SK-N-SH treated with all-trans-retinoic acid at 6 μM for 48 hours (cell line): ENCODE data around the gene SYT8.

Source experiments
- ARNTL ChIP-seq: fragments of 450-650 bp; formaldehyde crosslinking; IDR thresholded peaks from 2 replicates; pipeline ENCODE4 v1.5.0; 2020; ENCODE audit warnings: low read depth, mild to moderate bottlenecking, moderate library complexity, borderline replicate concordance
- BACH2 ChIP-seq: fragments of 250-450 bp; sonication (Bioruptor Pico); IDR thresholded peaks from 2 replicates; pipeline ENCODE4 v1.9.0; 2021; ENCODE audit warnings: mild to moderate bottlenecking, borderline replicate concordance
- GLIS3 ChIP-seq: fragments of 250-450 bp; sonication (Bioruptor Pico); IDR thresholded peaks from 2 replicates; pipeline ENCODE4 v1.5.0; 2020; ENCODE audit warnings: mild to moderate bottlenecking, moderate library complexity
- ISL1 ChIP-seq: fragments of 250-450 bp; sonication (Bioruptor Pico); IDR thresholded peaks from 2 replicates; pipeline ENCODE4 v2.1.2; 2022; ENCODE audit warnings: mild to moderate bottlenecking, moderate library complexity
- OSR1 ChIP-seq: fragments of 250-450 bp; sonication (Bioruptor Pico); IDR thresholded peaks from 2 replicates; pipeline ENCODE4 v1.8.0; 2022; ENCODE audit warnings: moderate library complexity, mild to moderate bottlenecking, inconsistent platforms
- RARB ChIP-seq: fragments of 250-450 bp; sonication (Bioruptor Pico); IDR thresholded peaks from 2 replicates; pipeline ENCODE4 v1.8.0; 2021; ENCODE audit warnings: mild to moderate bottlenecking, moderate library complexity
- TCF4 ChIP-seq: fragments of 250-450 bp; sonication (Bioruptor Pico); IDR thresholded peaks from 2 replicates; pipeline ENCODE4 v1.8.0; 2021; ENCODE audit warnings: mild to moderate bottlenecking, moderate library complexity, borderline replicate concordance
- ZC3H10 ChIP-seq: fragments of 250-450 bp; sonication (Bioruptor Pico); IDR thresholded peaks from 2 replicates; pipeline ENCODE4 v1.5.1; 2021; ENCODE audit warnings: mild to moderate bottlenecking, moderate library complexity
- ZFP3 ChIP-seq: fragments of 250-450 bp; sonication (Bioruptor Pico); IDR thresholded peaks from 2 replicates; pipeline ENCODE4 v1.5.0; 2020; ENCODE audit warnings: mild to moderate bottlenecking, moderate library complexity
- ZFP30 ChIP-seq: fragments of 450-650 bp; formaldehyde crosslinking; IDR thresholded peaks from 2 replicates; pipeline ENCODE4 v1.5.0; 2022; ENCODE audit warnings: mild to moderate bottlenecking, moderate library complexity
- ZNF565 ChIP-seq: fragments of 450-650 bp; formaldehyde crosslinking; conservative IDR thresholded peaks from 2 replicates; pipeline ENCODE4 v1.5.0; 2020; ENCODE audit warnings: low read depth, mild to moderate bottlenecking, moderate library complexity
- ZNF70 ChIP-seq: fragments of 450-650 bp; formaldehyde crosslinking; IDR thresholded peaks from 2 replicates; pipeline ENCODE4 v1.5.0; 2020; ENCODE audit warnings: mild to moderate bottlenecking, moderate library complexity
- TF ChIP-seq, protein P1 (sequence below): fragments of 250-450 bp; sonication (Bioruptor Pico); IDR thresholded peaks from 2 replicates; pipeline ENCODE4 v1.8.0; 2020; ENCODE audit warnings: mild to moderate bottlenecking, moderate library complexity, borderline replicate concordance
- TF ChIP-seq, protein P2 (sequence below): fragments of 250-450 bp; sonication (Bioruptor Pico); IDR thresholded peaks from 2 replicates; pipeline ENCODE4 v1.5.1; 2020; ENCODE audit warnings: low read depth, mild to moderate bottlenecking, moderate library complexity

DNA sequence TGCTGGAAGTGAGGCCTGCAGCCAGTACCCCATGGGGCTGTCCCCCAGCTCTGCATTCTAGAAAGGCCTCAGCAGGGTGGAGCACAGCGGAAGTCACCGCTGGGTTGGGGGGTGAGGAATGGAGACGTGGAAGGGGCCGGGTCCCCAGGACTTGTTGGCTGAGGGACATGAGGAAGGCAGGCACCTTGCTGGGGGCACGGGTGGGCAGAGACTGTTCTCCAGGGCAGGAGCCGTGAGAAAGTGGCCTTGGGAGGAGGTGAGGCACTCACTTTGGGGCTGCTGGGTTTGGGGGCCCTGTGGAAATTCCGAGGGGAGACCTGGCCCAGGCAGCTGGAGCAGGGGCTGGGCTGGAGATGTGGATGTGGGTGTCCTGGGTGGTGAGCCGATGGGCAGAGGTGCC lies 9.0 kb downstream of the SYT8 start:
- TF ChIP-seq OSR1: no peak
- TF ChIP-seq ZNF70: no peak
- no peak for TF ChIP-seq TCF4 (CRISPR knock-in tag)
- TF ChIP-seq, protein P1, sequence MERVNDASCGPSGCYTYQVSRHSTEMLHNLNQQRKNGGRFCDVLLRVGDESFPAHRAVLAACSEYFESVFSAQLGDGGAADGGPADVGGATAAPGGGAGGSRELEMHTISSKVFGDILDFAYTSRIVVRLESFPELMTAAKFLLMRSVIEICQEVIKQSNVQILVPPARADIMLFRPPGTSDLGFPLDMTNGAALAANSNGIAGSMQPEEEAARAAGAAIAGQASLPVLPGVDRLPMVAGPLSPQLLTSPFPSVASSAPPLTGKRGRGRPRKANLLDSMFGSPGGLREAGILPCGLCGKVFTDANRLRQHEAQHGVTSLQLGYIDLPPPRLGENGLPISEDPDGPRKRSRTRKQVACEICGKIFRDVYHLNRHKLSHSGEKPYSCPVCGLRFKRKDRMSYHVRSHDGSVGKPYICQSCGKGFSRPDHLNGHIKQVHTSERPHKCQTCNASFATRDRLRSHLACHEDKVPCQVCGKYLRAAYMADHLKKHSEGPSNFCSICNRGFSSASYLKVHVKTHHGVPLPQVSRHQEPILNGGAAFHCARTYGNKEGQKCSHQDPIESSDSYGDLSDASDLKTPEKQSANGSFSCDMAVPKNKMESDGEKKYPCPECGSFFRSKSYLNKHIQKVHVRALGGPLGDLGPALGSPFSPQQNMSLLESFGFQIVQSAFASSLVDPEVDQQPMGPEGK: no peak
- TF ChIP-seq ARNTL (CRISPR knock-in tag): no peak
- no peak for TF ChIP-seq ZNF565 (CRISPR knock-in tag)
- TF ChIP-seq GLIS3 (CRISPR knock-in tag): no peak
- TF ChIP-seq ISL1 (CRISPR knock-in tag): no peak
- TF ChIP-seq, protein P2, sequence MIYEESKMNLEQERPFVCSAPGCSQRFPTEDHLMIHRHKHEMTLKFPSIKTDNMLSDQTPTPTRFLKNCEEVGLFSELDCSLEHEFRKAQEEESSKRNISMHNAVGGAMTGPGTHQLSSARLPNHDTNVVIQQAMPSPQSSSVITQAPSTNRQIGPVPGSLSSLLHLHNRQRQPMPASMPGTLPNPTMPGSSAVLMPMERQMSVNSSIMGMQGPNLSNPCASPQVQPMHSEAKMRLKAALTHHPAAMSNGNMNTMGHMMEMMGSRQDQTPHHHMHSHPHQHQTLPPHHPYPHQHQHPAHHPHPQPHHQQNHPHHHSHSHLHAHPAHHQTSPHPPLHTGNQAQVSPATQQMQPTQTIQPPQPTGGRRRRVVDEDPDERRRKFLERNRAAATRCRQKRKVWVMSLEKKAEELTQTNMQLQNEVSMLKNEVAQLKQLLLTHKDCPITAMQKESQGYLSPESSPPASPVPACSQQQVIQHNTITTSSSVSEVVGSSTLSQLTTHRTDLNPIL (CRISPR knock-in tag): no peak
- no peak for TF ChIP-seq BACH2 (CRISPR knock-in tag)
- no peak for TF ChIP-seq ZFP3 (CRISPR knock-in tag)
- no peak for TF ChIP-seq ZC3H10 (CRISPR knock-in tag)
- TF ChIP-seq RARB (CRISPR knock-in tag): no peak
- no peak for TF ChIP-seq ZFP30 (CRISPR knock-in tag)
